Measurements from ENCODE around the gene IGSF21.

IGSF21 gene

DNA sequence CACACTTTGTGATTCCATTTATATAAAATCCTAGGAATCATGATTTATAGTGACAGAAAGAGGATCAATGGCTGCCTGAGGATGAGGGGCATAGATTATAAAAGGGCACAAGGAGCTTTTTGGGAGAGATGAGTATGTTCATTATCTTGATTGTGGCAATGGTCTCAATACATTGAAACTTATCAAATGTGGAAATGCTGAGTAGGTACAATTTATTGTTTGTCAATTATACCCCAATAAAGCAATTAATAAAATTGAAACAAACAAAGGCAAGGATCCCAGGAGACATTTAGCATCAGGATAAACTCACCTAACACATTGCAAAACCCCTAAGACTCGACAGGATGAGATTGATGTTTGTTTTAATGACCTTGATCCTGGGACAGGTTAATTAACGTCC, 220.1 kb downstream of the IGSF21 start:
- DNase-seq (ENCODE audit: low spot score), result no peak

DNA sequence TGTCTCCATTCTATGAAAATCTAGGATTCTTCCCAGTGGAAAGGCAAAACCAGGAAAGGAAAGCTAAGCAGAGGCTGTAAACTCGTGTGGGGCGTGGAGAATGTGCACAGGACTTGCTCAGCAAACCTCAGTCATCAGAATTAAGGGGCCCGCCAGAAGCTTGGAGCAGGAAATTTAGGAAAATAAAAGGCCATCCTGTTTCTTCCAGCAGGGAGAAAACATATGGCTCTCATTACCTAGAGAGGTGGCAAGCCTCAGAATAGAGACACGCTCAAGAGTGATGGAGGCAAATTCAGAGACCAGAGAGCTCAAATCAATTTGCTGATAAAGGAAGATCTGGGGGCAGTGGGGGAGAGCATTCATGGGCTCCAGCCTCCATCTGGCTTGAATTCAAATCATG, 221.2 kb downstream of the IGSF21 start:
- DNase-seq (ENCODE audit: low spot score), result no peak

DNA sequence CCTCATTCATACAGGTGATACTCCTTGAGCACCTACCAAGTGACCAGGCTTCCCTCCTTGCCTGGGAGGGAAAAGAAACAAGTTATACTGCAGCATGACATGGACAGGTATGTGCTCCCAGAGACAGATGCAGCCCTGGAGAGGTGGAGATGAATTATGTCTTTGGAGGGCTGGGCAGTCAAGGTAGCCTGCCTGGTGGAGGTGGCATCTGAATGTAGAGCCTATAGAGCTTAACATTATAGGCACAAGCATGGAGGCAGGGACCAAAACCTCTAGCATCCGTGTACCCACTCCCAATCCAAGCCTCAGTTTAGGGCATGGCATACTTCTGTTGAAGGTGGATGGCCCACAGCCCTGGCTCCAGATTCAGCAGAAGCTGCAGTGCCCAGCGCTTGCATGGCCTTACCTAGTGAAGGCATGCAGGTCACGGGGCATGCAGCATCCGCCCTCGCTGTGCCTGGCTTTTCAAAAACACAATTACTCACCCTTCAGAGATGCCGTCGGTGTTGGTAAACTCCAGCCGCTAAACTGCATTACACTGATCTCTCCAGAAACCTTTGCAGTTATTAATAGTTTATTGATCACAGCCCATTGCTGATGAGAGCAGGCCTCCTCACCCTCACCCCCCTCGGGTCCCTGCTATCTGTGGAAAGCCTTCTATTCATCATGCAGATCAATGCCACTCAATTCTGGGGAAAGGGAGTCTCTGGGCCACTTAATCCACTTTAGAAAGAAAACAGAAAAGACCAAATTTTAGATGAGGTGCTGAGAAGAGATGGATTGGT, 222.1 kb downstream of the IGSF21 start:
- no peak for DNase-seq (ENCODE audit: low spot score)

DNA sequence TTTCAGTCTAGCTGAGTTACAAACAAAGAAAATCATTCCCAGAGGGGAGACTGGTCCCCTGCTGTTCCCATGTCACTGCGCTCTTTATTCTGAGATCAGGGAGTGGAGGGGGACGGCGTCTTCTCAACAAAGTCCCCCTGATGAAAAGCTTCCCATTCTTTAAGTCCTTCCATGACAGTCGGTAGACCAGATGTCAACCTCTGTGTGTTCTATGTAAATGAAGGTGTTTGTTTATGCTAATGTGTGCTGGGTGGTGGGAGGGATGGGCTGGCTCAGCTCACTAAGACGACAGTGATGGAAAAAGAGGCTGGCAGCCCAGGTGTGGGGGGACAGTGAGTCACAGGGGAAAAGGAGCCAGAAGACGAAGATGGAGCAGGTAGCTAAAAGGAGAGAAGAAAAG, 225.0 kb downstream of the IGSF21 start:
- no peak for DNase-seq (ENCODE audit: low spot score)

DNA sequence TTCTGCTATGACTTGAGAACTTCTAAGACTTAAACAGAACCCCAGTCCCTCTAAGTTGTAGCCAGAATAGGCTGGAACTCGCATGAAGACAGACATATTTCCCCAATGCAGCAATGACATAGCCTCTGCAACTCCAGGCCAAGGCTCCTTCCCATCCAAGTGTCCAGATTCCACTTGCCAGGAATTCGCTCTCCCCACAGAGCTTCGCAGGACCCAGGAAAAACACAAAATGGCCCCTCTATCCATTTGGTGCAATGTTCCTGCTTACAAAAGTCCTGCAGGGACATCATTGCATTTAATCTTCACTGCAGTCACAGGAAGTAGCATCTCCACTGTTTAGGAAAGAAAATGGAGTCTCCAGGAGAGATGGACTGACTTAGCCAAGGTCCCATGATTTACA, 225.6 kb downstream of the IGSF21 start:
- DNase-seq (ENCODE audit: low spot score), result no peak

DNA sequence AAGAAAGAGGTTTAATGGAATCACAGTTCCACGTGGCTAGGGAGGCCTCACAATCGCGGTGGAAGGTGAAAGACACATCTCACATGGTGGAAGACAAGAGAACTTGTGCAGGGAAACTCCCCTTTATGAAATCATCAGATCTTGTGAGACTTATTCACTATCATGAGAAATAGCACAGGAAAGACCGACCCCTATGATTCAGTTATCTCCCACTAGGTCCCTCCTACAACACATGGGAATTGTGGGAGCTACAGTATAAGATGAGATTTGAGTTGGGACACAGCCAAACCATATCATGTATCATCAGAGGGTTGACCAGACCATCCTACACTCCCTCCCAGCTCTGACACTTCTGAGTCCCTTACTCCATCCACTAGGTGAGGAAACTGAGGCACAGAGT, 229.2 kb downstream of the IGSF21 start:
- no peak for DNase-seq (ENCODE audit: low spot score)

DNA sequence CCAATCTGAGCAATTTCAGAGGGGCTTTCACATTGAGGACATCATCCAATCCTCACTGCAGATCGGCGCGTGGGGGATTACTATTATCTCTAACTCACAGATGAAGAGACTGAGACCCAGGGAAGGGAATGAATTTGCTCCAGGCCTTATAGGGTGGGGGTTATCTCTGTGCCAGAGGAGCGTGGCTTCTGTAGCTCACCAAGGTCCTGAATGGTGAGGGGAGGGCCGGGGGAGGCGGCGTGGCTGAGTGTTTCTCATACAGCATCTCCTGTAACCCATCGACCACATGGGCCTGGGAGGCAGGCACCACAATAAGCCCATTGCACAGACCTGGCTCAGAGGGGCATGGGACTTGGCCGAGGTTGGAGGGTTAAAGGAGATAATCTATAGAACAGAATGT, 230.2 kb downstream of the IGSF21 start:
- no peak for DNase-seq (ENCODE audit: low spot score)

DNA sequence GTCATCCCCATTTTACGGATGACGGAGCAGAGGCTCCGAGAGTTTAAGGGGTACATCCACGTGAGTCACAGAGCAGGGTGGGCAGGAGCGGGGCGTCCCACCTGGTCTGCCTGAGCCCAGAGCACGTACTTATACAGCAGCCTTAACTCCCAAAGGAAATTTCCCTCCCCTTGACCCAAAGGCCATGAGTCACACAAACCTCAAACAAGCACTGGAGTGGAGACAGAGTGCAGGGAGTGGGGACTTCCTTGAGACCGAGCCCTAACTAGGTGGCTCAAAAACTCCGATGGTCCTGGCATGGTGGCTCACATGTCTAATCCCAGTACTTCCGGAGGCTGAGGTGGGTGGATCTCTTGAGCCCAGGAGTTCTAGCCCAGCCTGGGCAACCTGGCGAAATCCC, 231.6 kb downstream of the IGSF21 start:
- no peak for DNase-seq (ENCODE audit: low spot score)

DNA sequence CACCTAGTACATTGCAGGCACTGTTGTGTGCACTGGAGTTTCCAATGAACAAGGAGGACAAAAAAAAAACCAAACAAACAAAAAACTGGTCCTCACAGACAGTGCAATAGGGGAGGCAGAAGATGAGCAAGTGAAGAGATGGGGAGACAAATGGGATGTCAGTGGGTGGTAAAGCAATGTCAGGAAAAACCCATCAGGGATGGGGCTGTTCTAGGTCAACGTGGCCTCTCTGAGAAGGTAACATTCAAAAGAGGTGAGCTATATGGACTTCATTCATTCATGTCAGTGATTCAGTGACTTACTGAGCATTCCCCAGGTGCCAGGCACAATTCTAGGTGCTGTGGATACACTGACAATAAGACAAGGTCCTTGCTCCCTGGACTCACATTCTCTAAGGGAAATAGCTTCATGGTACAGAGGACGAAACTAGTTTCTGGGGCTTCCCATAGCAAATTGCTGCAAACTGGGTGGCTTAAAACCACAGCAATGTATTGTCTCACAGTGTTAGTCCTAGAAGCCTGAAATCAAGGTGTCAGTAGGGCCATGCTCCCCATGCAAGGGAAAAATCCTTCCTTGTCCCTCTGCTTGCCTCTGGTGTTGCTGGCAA, 232.7 kb downstream of the IGSF21 start:
- no peak for DNase-seq (ENCODE audit: low spot score)

DNA sequence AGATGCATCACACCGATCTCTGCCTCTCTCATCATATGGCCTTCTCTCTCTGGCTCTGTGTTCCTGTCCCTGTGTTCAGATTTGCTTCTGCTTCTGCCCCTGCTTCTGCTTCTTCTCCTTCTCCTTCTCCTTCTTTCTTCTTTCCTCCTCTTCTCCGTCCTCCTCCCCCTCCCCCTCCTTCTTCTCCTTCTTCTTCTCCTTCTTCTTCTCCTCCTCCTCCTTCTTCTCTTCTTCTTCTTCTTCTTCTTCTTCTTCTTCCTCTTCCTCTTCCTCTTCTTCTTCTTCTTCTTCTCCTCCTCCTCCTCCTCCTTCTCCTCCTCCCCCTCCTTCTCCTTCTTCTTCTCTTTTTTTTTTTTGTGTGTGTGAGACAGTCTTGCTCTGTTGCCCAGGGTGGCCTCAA, 233.2 kb downstream of the IGSF21 start:
- DNase-seq (ENCODE audit: low spot score), result no peak

DNA sequence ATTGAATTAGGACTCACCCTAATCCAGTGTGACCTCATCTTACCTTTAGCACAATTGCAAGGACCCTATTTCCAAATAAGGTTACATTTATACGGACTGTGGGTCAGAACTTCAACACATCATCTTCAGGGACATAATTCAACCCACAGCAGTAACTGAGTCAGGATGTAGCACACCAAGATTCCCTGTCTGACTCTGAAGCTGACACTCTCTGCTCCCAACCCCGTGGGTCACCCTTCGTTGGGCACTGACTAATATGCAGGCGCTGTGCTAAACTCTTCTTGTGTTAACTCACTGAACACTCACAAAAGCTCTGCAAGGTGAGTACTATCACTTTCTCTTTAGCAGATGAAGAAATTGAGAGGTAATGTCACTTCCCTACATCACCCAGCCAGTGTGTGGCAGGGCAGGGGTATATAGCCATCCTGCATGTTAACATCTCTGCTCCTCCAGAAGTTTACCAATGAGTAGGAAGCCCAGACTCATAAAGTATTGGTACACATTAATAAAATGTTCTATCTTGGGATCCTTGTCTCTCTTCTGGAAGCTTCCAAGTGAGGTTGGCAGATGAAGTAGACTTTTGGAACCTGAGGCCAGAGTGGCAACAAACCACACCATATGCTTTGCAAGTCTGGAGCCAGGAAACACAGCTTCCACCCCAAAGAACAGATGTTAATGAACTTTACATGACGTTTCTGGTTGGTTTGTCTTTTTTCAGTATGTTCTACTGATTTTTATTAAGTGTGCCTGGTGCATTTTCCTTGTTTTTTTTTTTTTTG, 233.9 kb downstream of the IGSF21 start:
- DNase-seq (ENCODE audit: low spot score), result no peak

DNA sequence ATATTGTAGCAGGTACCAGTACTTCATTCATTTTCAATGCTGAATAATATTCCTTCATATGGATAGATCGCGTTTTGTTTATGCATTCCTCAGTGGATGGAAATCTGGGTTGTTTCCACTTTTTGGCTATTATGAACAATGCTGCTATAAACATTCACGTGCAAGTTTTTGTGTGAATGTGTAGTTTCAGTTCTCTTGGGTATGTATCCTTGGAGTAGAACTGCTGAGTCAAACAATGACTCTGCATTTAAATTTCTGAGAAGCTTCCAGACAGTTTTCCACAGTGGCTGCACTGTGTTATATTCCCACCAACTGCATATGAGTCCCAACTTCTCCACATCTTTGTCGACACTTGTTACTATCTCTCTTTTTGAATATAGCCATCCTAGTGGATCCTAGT, 235.1 kb downstream of the IGSF21 start:
- no peak for DNase-seq (ENCODE audit: low spot score)

DNA sequence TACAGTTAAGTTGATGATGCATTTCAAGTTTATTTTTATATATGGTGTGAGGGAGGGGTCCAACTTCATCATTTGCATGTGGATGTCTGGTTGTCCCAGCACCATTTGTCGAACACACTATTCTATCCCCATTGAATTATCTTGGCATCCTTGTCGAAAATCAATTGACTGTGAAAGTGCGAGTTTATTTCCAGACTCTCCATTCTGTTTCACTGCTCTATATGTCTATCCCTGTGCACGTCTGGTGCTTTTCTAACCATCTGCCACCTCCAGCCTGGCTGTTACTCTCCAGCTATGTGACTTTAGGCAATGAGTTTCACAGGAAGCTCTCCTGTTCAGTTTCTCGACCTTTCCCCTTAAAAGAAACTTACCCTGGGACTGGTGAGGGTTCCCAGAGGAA, 236.0 kb downstream of the IGSF21 start:
- DNase-seq (ENCODE audit: low spot score), result no peak

DNA sequence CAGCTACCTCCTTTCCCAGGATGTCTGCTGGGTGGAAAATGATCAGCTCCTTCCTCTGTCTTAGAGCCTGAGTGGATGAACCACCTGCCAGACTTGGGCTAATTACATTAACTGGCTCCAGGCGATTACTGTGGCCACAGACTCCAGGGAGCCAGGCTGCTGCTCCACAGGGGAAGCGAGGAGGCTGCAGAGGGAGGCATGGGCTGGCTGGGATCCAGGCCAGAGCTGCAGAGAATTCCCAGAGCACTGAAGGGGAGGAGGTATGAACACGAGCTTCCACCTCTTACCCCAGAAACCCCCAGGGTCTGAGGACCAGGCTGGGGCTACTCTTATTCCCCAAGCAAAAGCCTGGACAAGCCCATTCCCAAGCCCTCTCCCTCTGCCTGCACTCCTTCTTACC, 237.2 kb downstream of the IGSF21 start:
- no peak for DNase-seq (ENCODE audit: low spot score)

DNA sequence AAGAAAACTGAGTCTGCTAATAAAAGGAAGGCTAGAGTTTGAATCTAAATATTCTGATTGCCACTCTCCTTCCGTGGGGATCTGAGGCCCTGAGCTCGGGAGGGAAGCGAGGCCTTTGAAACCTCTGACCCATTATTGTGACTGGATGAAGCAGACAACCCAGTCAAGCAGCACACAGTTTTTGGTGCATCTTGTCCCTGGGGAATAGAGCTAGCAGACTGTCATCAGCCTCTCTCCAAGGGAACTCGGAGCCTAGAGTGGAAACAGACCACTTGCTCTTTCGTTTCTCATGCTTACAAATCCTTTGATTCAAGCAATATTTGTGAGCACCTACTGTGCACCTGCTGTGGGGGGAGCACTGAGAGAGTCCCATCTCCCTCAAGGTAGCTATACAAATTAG, 240.0 kb downstream of the IGSF21 start:
- no peak for DNase-seq (ENCODE audit: low spot score)

DNA sequence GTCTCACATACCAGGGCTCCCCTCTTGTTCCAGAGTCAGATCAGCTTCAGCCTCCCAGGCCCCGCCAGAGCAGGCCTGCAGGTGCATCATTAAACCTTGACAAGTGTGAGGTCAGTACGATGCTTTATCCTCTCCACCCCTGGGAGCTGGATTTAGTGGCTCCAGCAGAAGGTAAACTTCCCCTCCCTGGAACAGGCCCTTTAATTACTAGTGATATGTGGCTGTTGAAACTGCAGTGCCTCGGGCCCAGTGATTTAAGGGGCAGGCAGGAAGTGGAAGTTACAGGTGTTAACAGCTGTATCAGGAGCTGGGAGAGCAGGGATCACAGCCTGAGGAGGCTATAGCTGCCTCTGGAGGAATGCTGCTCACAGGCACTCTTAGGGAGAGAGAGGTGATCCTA, 240.8 kb downstream of the IGSF21 start:
- DNase-seq (ENCODE audit: low spot score), result no peak

DNA sequence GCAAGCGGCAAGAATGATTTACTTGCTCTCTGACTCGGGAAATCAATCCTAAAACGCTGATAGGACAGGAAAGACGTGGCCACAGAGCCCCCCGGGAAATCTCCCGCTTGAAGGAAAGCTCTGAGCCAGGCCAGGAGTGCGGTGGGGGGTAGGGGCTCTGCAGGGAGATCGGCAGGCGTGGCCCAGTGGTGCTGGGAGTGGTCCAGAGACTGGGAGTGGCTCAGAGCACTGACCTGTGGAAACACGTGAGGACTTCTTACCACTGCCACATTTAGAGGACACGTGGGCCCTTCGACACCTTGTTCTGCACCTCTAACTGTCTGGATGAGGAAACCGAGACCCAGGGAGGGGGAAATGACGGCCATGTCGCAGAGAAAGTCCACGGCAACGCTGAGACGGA, 243.1 kb downstream of the IGSF21 start:
- DNase-seq (ENCODE audit: low spot score), result no peak

DNA sequence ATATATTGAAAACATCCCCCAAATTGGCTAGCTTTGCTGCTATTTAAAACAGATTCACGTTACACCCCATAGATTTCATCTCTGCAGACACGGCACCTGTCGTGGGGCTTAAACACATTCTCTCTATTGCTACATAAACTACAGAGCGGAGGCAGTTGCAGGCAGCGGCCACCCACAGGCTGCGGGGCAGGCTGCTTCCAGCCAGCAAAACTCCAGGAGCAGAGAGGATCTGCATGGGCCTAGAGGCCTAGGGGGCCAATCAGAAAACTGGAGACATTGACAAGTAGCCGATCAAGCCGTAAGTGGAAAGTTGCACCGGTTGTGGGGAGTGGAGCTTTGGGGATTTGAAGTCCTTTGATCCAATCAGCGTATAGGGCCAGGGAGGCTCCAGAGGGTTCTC, 244.1 kb downstream of the IGSF21 start:
- DNase-seq (ENCODE audit: low spot score), result no peak

DNA sequence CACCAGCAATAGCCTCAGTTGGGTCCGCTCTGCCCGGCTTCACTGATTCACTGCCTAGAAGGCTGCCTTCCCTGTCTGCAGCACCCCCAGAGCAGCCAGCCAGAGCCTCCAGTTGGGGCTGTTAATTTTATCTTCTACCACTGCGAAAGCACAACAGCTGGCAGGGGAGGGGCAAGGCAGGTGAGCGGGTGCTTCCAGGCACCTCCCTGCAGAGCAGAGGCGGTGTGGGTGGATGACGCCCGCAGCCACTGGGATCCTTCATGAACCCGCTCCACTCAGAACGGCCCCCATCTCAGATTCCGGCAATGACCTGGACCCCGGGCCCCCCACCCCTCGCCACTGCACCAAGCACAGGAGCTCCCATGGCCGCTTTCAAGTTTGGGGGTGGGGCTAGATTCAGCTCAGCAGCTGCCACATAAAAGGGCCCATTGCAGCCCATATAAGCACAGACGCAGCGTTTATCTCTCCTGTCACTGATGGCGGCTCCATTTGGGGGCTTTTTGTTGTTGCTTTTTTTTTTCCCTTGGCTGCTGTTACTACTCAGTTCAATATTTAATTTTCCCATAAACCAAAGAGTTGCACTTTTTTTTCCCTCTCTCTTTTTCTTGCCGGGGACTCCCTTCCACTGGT, 245.2 kb downstream of the IGSF21 start:
- DNase-seq (ENCODE audit: low spot score), result no peak

DNA sequence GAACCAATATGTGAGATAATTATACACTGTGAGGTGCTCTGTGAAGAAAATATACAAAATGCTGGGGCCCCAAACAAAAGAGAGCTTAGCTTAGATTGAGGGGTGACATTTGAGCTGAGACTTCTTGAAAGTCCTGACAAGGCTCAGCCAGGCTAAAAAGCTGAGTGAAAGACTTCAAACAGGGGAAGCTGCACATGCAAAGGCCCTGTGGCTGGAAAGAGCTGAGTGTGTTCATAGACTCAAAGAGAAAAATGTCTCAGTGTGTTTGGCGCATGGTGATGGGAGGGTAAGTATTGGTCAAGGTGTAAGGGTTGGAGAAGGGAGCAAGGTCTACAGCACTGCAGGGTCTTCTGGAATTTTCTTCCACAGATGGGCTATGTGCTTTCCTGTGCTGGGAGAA, 245.9 kb downstream of the IGSF21 start:
- no peak for DNase-seq (ENCODE audit: low spot score)

DNA sequence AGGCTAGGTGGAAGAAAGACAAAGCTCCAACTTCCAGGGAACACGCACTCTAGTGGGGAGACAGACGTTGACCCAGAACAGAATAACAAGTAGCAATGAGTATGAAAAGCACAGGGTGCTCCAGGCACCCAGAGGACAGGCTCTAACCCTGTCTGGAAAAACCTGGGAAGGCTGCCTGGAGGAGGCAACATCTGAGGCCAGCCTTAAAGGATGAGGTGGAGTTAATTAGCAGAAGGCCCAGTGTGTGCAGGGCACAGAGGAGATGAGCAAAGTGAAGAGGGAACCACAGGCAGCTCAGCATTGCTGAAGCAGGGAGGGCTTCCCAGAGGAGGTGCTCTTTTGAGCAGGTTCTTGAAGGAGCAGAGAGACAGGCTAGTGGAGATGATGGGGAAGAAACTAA, 246.4 kb downstream of the IGSF21 start:
- no peak for DNase-seq (ENCODE audit: low spot score)

DNA sequence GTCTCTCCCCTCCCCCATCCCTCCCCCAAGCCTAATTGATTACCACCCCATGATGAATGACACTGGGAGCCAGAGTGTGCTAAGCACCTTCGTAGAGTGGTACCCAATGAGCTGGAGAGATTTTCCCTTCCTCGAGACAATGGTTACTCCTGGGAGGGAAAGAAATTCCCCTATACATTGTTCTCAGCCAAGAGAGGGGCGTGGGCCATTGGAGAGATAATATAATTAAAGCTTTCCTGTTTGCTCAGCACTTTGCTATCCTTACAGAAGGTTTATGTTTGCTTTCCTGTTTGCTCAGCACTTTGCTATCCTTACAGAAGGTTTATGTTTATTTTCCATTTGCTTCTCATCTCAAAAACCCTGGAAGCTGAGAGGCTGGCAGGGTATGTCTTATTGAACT, 247.0 kb downstream of the IGSF21 start:
- DNase-seq (ENCODE audit: low spot score), result no peak
